ENCODE measurements around the gene PRRX2. TPM values are rescaled to one million over a fixed set of nuclear protein-coding genes. Genes with fewer than 3 reads are reported as not detected.

Gene PRRX2
- total and polyA plus RNA-seq, 4 donors = 0.03 to 0.08 TPM; not detected in 2

GRCh38 chr9:129732100-129732499 lies 66.7 kb downstream of the PRRX2 start:
- TF ChIP-seq, protein P1, sequence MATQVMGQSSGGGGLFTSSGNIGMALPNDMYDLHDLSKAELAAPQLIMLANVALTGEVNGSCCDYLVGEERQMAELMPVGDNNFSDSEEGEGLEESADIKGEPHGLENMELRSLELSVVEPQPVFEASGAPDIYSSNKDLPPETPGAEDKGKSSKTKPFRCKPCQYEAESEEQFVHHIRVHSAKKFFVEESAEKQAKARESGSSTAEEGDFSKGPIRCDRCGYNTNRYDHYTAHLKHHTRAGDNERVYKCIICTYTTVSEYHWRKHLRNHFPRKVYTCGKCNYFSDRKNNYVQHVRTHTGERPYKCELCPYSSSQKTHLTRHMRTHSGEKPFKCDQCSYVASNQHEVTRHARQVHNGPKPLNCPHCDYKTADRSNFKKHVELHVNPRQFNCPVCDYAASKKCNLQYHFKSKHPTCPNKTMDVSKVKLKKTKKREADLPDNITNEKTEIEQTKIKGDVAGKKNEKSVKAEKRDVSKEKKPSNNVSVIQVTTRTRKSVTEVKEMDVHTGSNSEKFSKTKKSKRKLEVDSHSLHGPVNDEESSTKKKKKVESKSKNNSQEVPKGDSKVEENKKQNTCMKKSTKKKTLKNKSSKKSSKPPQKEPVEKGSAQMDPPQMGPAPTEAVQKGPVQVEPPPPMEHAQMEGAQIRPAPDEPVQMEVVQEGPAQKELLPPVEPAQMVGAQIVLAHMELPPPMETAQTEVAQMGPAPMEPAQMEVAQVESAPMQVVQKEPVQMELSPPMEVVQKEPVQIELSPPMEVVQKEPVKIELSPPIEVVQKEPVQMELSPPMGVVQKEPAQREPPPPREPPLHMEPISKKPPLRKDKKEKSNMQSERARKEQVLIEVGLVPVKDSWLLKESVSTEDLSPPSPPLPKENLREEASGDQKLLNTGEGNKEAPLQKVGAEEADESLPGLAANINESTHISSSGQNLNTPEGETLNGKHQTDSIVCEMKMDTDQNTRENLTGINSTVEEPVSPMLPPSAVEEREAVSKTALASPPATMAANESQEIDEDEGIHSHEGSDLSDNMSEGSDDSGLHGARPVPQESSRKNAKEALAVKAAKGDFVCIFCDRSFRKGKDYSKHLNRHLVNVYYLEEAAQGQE (IDR thresholded peaks at IDR 0.05) = no peak
- TF ChIP-seq JUND (IDR thresholded peaks at IDR 0.05) (no peak), MAX (IDR thresholded peaks at IDR 0.05) (no peak), FOXA2 (IDR thresholded peaks at IDR 0.05) (no peak), FOXA1 (IDR thresholded peaks at IDR 0.05) (no peak), HNF4A (conservative IDR thresholded peaks at IDR 0.05) (no peak), SP1 (IDR thresholded peaks at IDR 0.05) (no peak)
- TF ChIP-seq, protein P2, sequence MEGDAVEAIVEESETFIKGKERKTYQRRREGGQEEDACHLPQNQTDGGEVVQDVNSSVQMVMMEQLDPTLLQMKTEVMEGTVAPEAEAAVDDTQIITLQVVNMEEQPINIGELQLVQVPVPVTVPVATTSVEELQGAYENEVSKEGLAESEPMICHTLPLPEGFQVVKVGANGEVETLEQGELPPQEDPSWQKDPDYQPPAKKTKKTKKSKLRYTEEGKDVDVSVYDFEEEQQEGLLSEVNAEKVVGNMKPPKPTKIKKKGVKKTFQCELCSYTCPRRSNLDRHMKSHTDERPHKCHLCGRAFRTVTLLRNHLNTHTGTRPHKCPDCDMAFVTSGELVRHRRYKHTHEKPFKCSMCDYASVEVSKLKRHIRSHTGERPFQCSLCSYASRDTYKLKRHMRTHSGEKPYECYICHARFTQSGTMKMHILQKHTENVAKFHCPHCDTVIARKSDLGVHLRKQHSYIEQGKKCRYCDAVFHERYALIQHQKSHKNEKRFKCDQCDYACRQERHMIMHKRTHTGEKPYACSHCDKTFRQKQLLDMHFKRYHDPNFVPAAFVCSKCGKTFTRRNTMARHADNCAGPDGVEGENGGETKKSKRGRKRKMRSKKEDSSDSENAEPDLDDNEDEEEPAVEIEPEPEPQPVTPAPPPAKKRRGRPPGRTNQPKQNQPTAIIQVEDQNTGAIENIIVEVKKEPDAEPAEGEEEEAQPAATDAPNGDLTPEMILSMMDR (IDR thresholded peaks at IDR 0.05; ENCODE audit: low read depth, low read length, missing input control) = no peak
- Histone ChIP-seq H3K4me3 (ENCODE audit: low read depth in 1 of 3, low read length in 3 of 3) (no peak overlapping the region), H3K27ac (ENCODE audit: low read depth in 1 of 2, low read length in 2 of 2) (no peak overlapping the region), H3K36me3 (ENCODE audit: control insufficient read depth in 4 of 4, insufficient read depth in 3 of 4, low read depth in 1 of 4, low read length in 3 of 4) (no peaks in the 10 kb centered on the region), H3K27me3 (ENCODE audit: control insufficient read depth in 4 of 4, insufficient read depth in 4 of 4, low read length in 3 of 4) (no peaks in the 10 kb centered on the region), H3K9me3 (ENCODE audit: control insufficient read depth in 4 of 4, low read length in 3 of 4) (no peaks in the 10 kb centered on the region), H3K4me1 (ENCODE audit: control insufficient read depth in 4 of 4, insufficient read depth in 4 of 4, low read length in 3 of 4) (no peaks in the 10 kb centered on the region), H3K9ac (ENCODE audit: low read depth in 1 of 2, low read length in 2 of 2) (no peak overlapping the region)
- DNase-seq (ENCODE audit: low spot score) = no peak
- 68% methylated on average over 10 of the region's 10 CpGs for WGBS

- H3K4me1 ChIP-seq (ENCODE audit: control insufficient read depth in 4 of 4, insufficient read depth in 4 of 4, low read length in 3 of 4) = peaks cover 0 to 4% (median 1%) of the 10 kb centered on the region in 4 donors
- WGBS = 84% methylated on average over 23 of the region's 23 CpGs
- no peak for DNase-seq (ENCODE audit: low spot score)
- H3K4me3 ChIP-seq (ENCODE audit: low read depth in 1 of 3, low read length in 3 of 3) = no peak overlapping the region
- H3K9ac ChIP-seq (ENCODE audit: low read depth in 1 of 2, low read length in 2 of 2) = no peak overlapping the region
- no peak overlapping the region for H3K27ac ChIP-seq (ENCODE audit: low read depth in 1 of 2, low read length in 2 of 2)
- H3K27me3 ChIP-seq (ENCODE audit: control insufficient read depth in 4 of 4, insufficient read depth in 4 of 4, low read length in 3 of 4) = no peaks in the 10 kb centered on the region
- H3K9me3 ChIP-seq (ENCODE audit: control insufficient read depth in 4 of 4, low read length in 3 of 4) = no peaks in the 10 kb centered on the region
- no peaks in the 10 kb centered on the region for H3K36me3 ChIP-seq (ENCODE audit: control insufficient read depth in 4 of 4, insufficient read depth in 3 of 4, low read depth in 1 of 4, low read length in 3 of 4)
- TF ChIP-seq FOXA1 (IDR thresholded peaks at IDR 0.05) (no peak), SP1 (IDR thresholded peaks at IDR 0.05) (no peak), YY1 (IDR thresholded peaks at IDR 0.05) (no peak), TAF1 (conservative IDR thresholded peaks at IDR 0.05) (no peak), NR2F2 (IDR thresholded peaks at IDR 0.05) (no peak), HNF4A (conservative IDR thresholded peaks at IDR 0.05) (no peak), FOXA2 (IDR thresholded peaks at IDR 0.05) (no peak), GABPA (IDR thresholded peaks at IDR 0.05 in 1 of 2, conservative IDR thresholded peaks at IDR 0.05 in 1 of 2) (no peak), RAD21 (IDR thresholded peaks at IDR 0.05) (no peak), HNF4G (IDR thresholded peaks at IDR 0.05) (no peak), ATF3 (IDR thresholded peaks at IDR 0.05) (no peak), MAX (IDR thresholded peaks at IDR 0.05) (no peak), RXRA (IDR thresholded peaks at IDR 0.05) (no peak), JUND (IDR thresholded peaks at IDR 0.05) (no peak)
- TF ChIP-seq, protein P2 (IDR thresholded peaks at IDR 0.05; ENCODE audit: low read depth, low read length, missing input control) = no peak
- TF ChIP-seq, protein P3, sequence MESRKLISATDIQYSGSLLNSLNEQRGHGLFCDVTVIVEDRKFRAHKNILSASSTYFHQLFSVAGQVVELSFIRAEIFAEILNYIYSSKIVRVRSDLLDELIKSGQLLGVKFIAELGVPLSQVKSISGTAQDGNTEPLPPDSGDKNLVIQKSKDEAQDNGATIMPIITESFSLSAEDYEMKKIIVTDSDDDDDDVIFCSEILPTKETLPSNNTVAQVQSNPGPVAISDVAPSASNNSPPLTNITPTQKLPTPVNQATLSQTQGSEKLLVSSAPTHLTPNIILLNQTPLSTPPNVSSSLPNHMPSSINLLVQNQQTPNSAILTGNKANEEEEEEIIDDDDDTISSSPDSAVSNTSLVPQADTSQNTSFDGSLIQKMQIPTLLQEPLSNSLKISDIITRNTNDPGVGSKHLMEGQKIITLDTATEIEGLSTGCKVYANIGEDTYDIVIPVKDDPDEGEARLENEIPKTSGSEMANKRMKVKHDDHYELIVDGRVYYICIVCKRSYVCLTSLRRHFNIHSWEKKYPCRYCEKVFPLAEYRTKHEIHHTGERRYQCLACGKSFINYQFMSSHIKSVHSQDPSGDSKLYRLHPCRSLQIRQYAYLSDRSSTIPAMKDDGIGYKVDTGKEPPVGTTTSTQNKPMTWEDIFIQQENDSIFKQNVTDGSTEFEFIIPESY (IDR thresholded peaks at IDR 0.05) = no peak
These were observed 67.6 kb downstream of the PRRX2 start for GRCh38 chr9:129732946-129733631.

Data from liver (tissue), 9 donors.